Prostate gland (tissue), 2 donors: ENCODE data around the gene CDC42BPA.

Experiments
- CTCF ChIP-seq, 4 experiments: fragments of 200-600 bp in 2 of 4; fragments of 450-650 bp in 2 of 4; sonication (generic) in 2 of 4; IDR thresholded peaks; 1 replicate in 3 of 4; 2 replicates in 1 of 4; pipeline ENCODE4 v1.5.1; 2016 to 2019; ENCODE audit warnings: antibody characterized with exemption in 4 of 4, mild to moderate bottlenecking in 2 of 4, moderate library complexity in 2 of 4
- POLR2A ChIP-seq: fragments of 450-650 bp; IDR thresholded peaks from one replicate; pipeline ENCODE4 v1.6.1; 2016; ENCODE audit warnings: antibody characterized with exemption, mild to moderate bottlenecking
- POLR2AphosphoS5 ChIP-seq: sonication (generic); formaldehyde crosslinking; IDR thresholded peaks from one replicate; pipeline ENCODE4 v1.6.1; 2017; ENCODE audit warnings: antibody characterized with exemption

GRCh38 chr1:227234998-227235405 lies 83.3 kb downstream of the CDC42BPA start:
- peak in 3 of 4 experiments; percentile 32 to 42 (median 39) for TF ChIP-seq CTCF (IDR thresholded peaks at IDR 0.05)
- no peak for TF ChIP-seq POLR2A
- TF ChIP-seq POLR2AphosphoS5, result peak; percentile 12
